ENCODE data around the gene KDSR.

DNA sequence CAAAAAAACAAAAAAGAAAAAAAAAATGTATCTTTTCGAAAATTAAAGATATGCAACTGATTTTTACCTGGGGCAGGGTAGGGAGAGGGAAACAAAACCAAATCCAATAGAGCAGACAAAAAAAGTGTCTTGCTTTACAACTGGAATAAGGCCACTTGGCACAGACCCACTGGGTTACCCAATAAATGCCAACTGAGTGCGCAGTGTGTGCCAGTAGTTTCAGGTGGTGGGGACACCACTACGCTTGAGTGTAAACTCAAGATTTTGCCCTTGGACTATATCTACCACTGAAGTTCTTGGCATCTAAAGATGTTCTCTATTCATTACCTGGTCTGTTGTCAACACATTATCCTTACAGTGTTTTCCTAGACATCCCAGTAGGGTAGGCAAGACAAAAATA lies 39.0 kb upstream of the KDSR start:
- TF ChIP-seq, protein P1, sequence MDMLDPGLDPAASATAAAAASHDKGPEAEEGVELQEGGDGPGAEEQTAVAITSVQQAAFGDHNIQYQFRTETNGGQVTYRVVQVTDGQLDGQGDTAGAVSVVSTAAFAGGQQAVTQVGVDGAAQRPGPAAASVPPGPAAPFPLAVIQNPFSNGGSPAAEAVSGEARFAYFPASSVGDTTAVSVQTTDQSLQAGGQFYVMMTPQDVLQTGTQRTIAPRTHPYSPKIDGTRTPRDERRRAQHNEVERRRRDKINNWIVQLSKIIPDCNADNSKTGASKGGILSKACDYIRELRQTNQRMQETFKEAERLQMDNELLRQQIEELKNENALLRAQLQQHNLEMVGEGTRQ (IDR thresholded peaks at IDR 0.05): no peak
- TF ChIP-seq, protein P2, sequence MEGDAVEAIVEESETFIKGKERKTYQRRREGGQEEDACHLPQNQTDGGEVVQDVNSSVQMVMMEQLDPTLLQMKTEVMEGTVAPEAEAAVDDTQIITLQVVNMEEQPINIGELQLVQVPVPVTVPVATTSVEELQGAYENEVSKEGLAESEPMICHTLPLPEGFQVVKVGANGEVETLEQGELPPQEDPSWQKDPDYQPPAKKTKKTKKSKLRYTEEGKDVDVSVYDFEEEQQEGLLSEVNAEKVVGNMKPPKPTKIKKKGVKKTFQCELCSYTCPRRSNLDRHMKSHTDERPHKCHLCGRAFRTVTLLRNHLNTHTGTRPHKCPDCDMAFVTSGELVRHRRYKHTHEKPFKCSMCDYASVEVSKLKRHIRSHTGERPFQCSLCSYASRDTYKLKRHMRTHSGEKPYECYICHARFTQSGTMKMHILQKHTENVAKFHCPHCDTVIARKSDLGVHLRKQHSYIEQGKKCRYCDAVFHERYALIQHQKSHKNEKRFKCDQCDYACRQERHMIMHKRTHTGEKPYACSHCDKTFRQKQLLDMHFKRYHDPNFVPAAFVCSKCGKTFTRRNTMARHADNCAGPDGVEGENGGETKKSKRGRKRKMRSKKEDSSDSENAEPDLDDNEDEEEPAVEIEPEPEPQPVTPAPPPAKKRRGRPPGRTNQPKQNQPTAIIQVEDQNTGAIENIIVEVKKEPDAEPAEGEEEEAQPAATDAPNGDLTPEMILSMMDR (IDR thresholded peaks at IDR 0.05): no peak
- TF ChIP-seq, protein P3, sequence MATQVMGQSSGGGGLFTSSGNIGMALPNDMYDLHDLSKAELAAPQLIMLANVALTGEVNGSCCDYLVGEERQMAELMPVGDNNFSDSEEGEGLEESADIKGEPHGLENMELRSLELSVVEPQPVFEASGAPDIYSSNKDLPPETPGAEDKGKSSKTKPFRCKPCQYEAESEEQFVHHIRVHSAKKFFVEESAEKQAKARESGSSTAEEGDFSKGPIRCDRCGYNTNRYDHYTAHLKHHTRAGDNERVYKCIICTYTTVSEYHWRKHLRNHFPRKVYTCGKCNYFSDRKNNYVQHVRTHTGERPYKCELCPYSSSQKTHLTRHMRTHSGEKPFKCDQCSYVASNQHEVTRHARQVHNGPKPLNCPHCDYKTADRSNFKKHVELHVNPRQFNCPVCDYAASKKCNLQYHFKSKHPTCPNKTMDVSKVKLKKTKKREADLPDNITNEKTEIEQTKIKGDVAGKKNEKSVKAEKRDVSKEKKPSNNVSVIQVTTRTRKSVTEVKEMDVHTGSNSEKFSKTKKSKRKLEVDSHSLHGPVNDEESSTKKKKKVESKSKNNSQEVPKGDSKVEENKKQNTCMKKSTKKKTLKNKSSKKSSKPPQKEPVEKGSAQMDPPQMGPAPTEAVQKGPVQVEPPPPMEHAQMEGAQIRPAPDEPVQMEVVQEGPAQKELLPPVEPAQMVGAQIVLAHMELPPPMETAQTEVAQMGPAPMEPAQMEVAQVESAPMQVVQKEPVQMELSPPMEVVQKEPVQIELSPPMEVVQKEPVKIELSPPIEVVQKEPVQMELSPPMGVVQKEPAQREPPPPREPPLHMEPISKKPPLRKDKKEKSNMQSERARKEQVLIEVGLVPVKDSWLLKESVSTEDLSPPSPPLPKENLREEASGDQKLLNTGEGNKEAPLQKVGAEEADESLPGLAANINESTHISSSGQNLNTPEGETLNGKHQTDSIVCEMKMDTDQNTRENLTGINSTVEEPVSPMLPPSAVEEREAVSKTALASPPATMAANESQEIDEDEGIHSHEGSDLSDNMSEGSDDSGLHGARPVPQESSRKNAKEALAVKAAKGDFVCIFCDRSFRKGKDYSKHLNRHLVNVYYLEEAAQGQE (IDR thresholded peaks at IDR 0.05): no peak
- TF ChIP-seq RCOR1 (IDR thresholded peaks at IDR 0.05; ENCODE audit: low read depth, low read length) (no peak), NFE2L2 (conservative IDR thresholded peaks at IDR 0.05; ENCODE audit: low read length) (no peak), RNF2 (IDR thresholded peaks at IDR 0.05; ENCODE audit: borderline replicate concordance, low read depth) (no peak), NPAS2 (CRISPR knock-in tag; IDR thresholded peaks at IDR 0.05; ENCODE audit: borderline replicate concordance) (no peak)

Measured in A549 (cell line).